ENCODE measurements around the gene KIRREL3.

The KIRREL3 gene

GRCh38 chr11:126815111-126815510 is 185.5 kb downstream of the KIRREL3 start:
- no peak for DNase-seq (ENCODE audit: low read depth)
- no peak overlapping the region for H3K4me3 ChIP-seq (ENCODE audit: control insufficient read depth, low read depth, low read length)
- no peak for TF ChIP-seq CTCF (IDR thresholded peaks at IDR 0.05; ENCODE audit: control insufficient read depth, insufficient read depth, low read depth, low read length, missing control alignments)

GRCh38 chr11:126810776-126811175 is 189.8 kb downstream of the KIRREL3 start:
- no peak for DNase-seq (ENCODE audit: low read depth)
- H3K4me3 ChIP-seq (ENCODE audit: control insufficient read depth, low read depth, low read length): no peak overlapping the region
- TF ChIP-seq CTCF (IDR thresholded peaks at IDR 0.05; ENCODE audit: control insufficient read depth, insufficient read depth, low read depth, low read length, missing control alignments): no peak

- DNase-seq (ENCODE audit: low read depth): no peak
- TF ChIP-seq CTCF (IDR thresholded peaks at IDR 0.05; ENCODE audit: control insufficient read depth, insufficient read depth, low read depth, low read length, missing control alignments): no peak
- no peak overlapping the region for H3K4me3 ChIP-seq (ENCODE audit: control insufficient read depth, low read depth, low read length)
Measured at GRCh38 chr11:126809514-126810289, 190.9 kb downstream of the KIRREL3 start.

GRCh38 chr11:126808836-126809235 is 191.7 kb downstream of the KIRREL3 start:
- no peak for DNase-seq (ENCODE audit: low read depth)
- H3K4me3 ChIP-seq (ENCODE audit: control insufficient read depth, low read depth, low read length): no peak overlapping the region
- no peak for TF ChIP-seq CTCF (IDR thresholded peaks at IDR 0.05; ENCODE audit: control insufficient read depth, insufficient read depth, low read depth, low read length, missing control alignments)

GRCh38 chr11:126808296-126808695 is 192.3 kb downstream of the KIRREL3 start:
- no peak for TF ChIP-seq CTCF (IDR thresholded peaks at IDR 0.05; ENCODE audit: control insufficient read depth, insufficient read depth, low read depth, low read length, missing control alignments)
- DNase-seq (ENCODE audit: low read depth): no peak
- H3K4me3 ChIP-seq (ENCODE audit: control insufficient read depth, low read depth, low read length): no peak overlapping the region

- TF ChIP-seq CTCF (IDR thresholded peaks at IDR 0.05; ENCODE audit: control insufficient read depth, insufficient read depth, low read depth, low read length, missing control alignments): no peak
- DNase-seq (ENCODE audit: low read depth): no peak
- H3K4me3 ChIP-seq (ENCODE audit: control insufficient read depth, low read depth, low read length): no peak overlapping the region
Measured at GRCh38 chr11:126805870-126806269, 194.7 kb downstream of the KIRREL3 start.
